GM18498 (cell line): ENCODE measurements around the gene ASTN2.
"Not testable (repeated sequence)": the region's sequence is repeated elsewhere in the genome, so short reads cannot be mapped to it uniquely, and the experiment has no call there.

ENCODE experiments used
- ATAC-seq: cut with Tn5 transposase; IDR thresholded peaks from one replicate; pipeline ENCODE4 v1.9.1; 2021; ENCODE audit warnings: mild to moderate bottlenecking, moderate library complexity; ENCODE audit not compliant: unreplicated experiment

The ASTN2 gene

GRCh38 chr9:116476935-116477381 lies 937.9 kb downstream of the ASTN2 start:
- no peak for ATAC-seq

- ATAC-seq: no peak
Observed at GRCh38 chr9:116476002-116476401, 938.9 kb downstream of the ASTN2 start.

GRCh38 chr9:116475201-116475600 lies 939.7 kb downstream of the ASTN2 start:
- no peak for ATAC-seq

- ATAC-seq: no peak
Observed at GRCh38 chr9:116471944-116472506, 942.8 kb downstream of the ASTN2 start.

GRCh38 chr9:116471093-116471906 lies 943.6 kb downstream of the ASTN2 start:
- no peak for ATAC-seq

- ATAC-seq: no peak
Observed at GRCh38 chr9:116468793-116469527, 945.9 kb downstream of the ASTN2 start.

GRCh38 chr9:116468369-116468768 lies 946.5 kb downstream of the ASTN2 start:
- no peak for ATAC-seq

GRCh38 chr9:116467740-116468351 lies 947.0 kb downstream of the ASTN2 start:
- no peak for ATAC-seq

- ATAC-seq: no peak
Observed at GRCh38 chr9:116466271-116467235, 948.3 kb downstream of the ASTN2 start.

GRCh38 chr9:116465576-116466270 lies 949.1 kb downstream of the ASTN2 start:
- no peak for ATAC-seq

GRCh38 chr9:116464987-116465571 lies 949.8 kb downstream of the ASTN2 start:
- no peak for ATAC-seq

GRCh38 chr9:116464423-116464822 lies 950.4 kb downstream of the ASTN2 start:
- no peak for ATAC-seq

GRCh38 chr9:116461632-116462031 lies 953.2 kb downstream of the ASTN2 start:
- ATAC-seq: no peak

- no peak for ATAC-seq
Observed at GRCh38 chr9:116460026-116460425, 954.8 kb downstream of the ASTN2 start.

GRCh38 chr9:116459576-116459975 lies 955.3 kb downstream of the ASTN2 start:
- no peak for ATAC-seq

- no peak for ATAC-seq
Observed at GRCh38 chr9:116456490-116457088, 958.3 kb downstream of the ASTN2 start.

- ATAC-seq: not testable (repeated sequence)
Observed at GRCh38 chr9:116454539-116454938, 960.3 kb downstream of the ASTN2 start.

- no peak for ATAC-seq
Observed at GRCh38 chr9:116453785-116454184, 961.1 kb downstream of the ASTN2 start.

GRCh38 chr9:116452634-116453033 lies 962.2 kb downstream of the ASTN2 start:
- ATAC-seq: no peak
